ENCODE data around the gene CIB1. TPM values are rescaled to one million over a fixed set of nuclear protein-coding genes. Genes with fewer than 3 reads are reported as not detected.

The CIB1 gene
- total RNA-seq, 1 experiment from 2014 or later = 23.0 TPM

DNA sequence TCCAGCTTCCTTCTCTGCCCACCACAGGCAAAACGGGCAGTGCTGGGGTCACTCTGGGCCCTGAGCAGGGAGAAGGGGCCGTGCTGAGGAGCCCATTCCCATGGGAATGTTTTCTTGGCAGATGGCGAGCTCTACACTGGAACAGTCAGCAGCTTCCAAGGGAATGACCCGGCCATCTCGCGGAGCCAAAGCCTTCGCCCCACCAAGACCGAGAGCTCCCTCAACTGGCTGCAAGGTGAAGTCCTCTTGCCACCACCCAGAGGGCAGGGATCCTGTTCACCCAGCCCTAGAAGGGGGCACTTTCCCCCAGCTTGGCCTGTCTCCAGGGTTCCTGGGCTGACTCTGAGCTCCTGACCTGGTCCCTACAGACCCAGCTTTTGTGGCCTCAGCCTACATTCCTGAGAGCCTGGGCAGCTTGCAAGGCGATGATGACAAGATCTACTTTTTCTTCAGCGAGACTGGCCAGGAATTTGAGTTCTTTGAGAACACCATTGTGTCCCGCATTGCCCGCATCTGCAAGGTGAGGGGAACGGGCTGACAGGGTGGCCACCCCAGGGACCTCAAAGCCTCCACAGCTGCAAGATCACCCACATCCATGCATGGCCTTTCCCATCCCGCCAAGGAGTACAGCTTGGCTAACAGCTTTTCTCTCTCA, 12.4 kb downstream of the CIB1 start:
- no peaks in the 10 kb centered on the region for H3K4me1 ChIP-seq (ENCODE audit: insufficient read depth, low read length)
- no peak overlapping the region for H3K4me3 Mint-ChIP-seq

More for the DNA sequence above, 12.4 kb downstream of the CIB1 start:
- Histone ChIP-seq H4K5ac (ENCODE audit: insufficient read length, low read depth, low read length) (no peak overlapping the region), H2AFZ (ENCODE audit: low read length) (no peak overlapping the region), H4K20me1 (ENCODE audit: control insufficient read depth, insufficient read depth, insufficient read length) (no peaks in the 10 kb centered on the region), H3K27ac (ENCODE audit: insufficient read length, low read depth, low read length) (no peak overlapping the region), H3K23me2 (ENCODE audit: insufficient read length, low read depth, low read length, poor library complexity, severe bottlenecking) (no peaks in the 10 kb centered on the region), H3K27me3 (ENCODE audit: insufficient read depth, low read length) (no peaks in the 10 kb centered on the region), H2BK120ac (ENCODE audit: low read depth, low read length, poor library complexity, severe bottlenecking) (no peak overlapping the region), H3K23ac (ENCODE audit: insufficient read length, low read depth, low read length) (no peak overlapping the region), H2BK15ac (ENCODE audit: low read depth, low read length) (no peak overlapping the region), H2BK5ac (ENCODE audit: insufficient read length, low read length) (no peak overlapping the region), H2BK20ac (ENCODE audit: low read depth, low read length, poor library complexity, severe bottlenecking) (no peak overlapping the region), H3K14ac (ENCODE audit: insufficient read depth, low read length) (no peak overlapping the region), H4K8ac (replicated peaks; ENCODE audit: insufficient read length, low read depth, low read length) (no peak overlapping the region), H3K4ac (ENCODE audit: low read depth, low read length) (no peak overlapping the region), H3K9ac (ENCODE audit: extremely low read depth, insufficient read length, low read length) (no peak overlapping the region), H3K79me2 (ENCODE audit: insufficient read depth, low read length) (no peaks in the 10 kb centered on the region), H3K56ac (ENCODE audit: insufficient read length, low read depth, low read length) (no peak overlapping the region), H3K9me3 (ENCODE audit: control insufficient read depth, low read depth, low read length) (no peaks in the 10 kb centered on the region), H3K79me1 (ENCODE audit: insufficient read depth, low read depth, low read length, poor library complexity, severe bottlenecking) (no peaks in the 10 kb centered on the region), H3T11ph (ENCODE audit: low read length) (no peak overlapping the region), H3K18ac (ENCODE audit: insufficient read length, low read depth, low read length) (no peak overlapping the region), H3K4me2 (ENCODE audit: insufficient read depth, insufficient read length, low read length) (no peak overlapping the region), H4K91ac (ENCODE audit: insufficient read length, low read depth, low read length) (no peak overlapping the region), H2AK5ac (ENCODE audit: insufficient read length, low read length) (no peak overlapping the region), H2BK12ac (ENCODE audit: insufficient read length, low read depth, low read length) (no peak overlapping the region)
- Mint-ChIP-seq H3K27ac (no peak overlapping the region), H3K36me3 (ENCODE audit: insufficient read depth in 1 of 3, low read depth in 3 of 3) (peaks cover 19 to 41% (median 32%) of the 10 kb centered on the region in 3 experiments; a peak in 6 of 7 replicates), H3K27me3 (ENCODE audit: low read depth) (no peaks in the 10 kb centered on the region), H3K9me3 (no peaks in the 10 kb centered on the region), H3K4me1 (peaks cover 4 to 9% of the 10 kb centered on the region in 2 experiments; a peak in 3 of 4 replicates)
- no CpG with 5 or more reads among the region's 14 CpGs for WGBS (ENCODE audit: extremely low coverage, insufficient read length, low lambda C conversion rate)
- peak; percentile 86 for DNase-seq
- TF ChIP-seq, protein P1, sequence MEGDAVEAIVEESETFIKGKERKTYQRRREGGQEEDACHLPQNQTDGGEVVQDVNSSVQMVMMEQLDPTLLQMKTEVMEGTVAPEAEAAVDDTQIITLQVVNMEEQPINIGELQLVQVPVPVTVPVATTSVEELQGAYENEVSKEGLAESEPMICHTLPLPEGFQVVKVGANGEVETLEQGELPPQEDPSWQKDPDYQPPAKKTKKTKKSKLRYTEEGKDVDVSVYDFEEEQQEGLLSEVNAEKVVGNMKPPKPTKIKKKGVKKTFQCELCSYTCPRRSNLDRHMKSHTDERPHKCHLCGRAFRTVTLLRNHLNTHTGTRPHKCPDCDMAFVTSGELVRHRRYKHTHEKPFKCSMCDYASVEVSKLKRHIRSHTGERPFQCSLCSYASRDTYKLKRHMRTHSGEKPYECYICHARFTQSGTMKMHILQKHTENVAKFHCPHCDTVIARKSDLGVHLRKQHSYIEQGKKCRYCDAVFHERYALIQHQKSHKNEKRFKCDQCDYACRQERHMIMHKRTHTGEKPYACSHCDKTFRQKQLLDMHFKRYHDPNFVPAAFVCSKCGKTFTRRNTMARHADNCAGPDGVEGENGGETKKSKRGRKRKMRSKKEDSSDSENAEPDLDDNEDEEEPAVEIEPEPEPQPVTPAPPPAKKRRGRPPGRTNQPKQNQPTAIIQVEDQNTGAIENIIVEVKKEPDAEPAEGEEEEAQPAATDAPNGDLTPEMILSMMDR (conservative IDR thresholded peaks at IDR 0.05) = peak; percentile 82

Data from H9 (cell line).